ENCODE results near the gene KLRG1. TPM values are rescaled to one million over a fixed set of nuclear protein-coding genes. Genes with fewer than 3 reads are reported as not detected.
A peak's percentile ranks its signal among the peaks of the same experiment; 100 is the strongest.

Gene KLRG1
- total RNA-seq, 4 donors from 2014 or later, result 0.46 to 1.9 (median 1.4) TPM

DNA sequence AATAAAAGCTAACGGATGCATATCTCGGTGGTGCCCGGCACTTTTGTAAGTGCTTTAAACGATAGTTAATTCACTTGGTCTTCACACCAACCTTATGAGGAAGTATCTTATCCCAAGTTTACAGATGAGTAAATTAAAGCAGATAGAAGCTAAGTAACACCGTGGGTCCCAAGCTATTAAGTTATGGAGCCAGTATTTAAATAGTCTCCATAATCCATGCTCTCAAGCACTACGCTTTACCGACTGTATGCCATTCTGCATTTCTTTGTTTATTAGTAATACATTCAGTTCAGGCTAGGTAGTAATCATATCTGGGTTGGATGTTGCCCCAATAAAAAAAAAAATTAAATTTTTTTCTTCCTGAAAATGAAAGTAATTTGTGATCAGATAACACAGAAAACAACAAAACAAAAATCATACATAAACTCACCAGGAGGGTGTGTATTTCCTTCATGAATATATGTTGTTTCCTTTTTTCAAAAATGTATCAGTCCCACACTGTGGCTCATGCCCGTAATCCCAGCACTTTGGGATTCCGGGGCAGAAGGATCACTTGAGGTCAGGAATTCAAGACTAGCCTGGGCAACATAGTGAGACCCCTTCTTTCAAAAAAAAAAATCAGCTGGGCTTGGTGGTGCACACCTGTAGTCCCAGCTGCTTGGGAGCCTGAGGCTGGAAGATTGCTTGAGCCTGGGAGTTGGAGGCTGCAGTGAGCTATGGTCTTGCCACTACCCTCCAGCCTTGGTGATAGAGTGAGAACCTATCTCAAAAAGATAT lies 38.5 kb upstream of the KLRG1 start:
- H3K36me3 ChIP-seq, result peaks cover 0 to 16% of the 10 kb centered on the region in 2 donors
- intact Hi-C loops (cut with DNase I; ENCODE audit: low total_unique reads) (loop anchor here (1.0 kb wide), 1 partner anchor 88 kb away; no protein-coding TSS in a partner anchor), in situ Hi-C loops (cut with MboI; ENCODE audit: low sequenced_read_pairs in 4 of 4) (loop anchor here in 3 of 4 donors (5.0 to 10.0 kb wide), 3 partner anchors 91 to 101 kb away; no protein-coding TSS in a partner anchor)
- H3K4me3 ChIP-seq, result peak overlapping the region; percentile 62 to 100 (median 92)
- no peaks in the 10 kb centered on the region for H3K27me3 ChIP-seq
- ATAC-seq (no peak), DNase-seq (no peak)
- peak overlapping the region; percentile 91 to 100 (median 97) for H3K27ac ChIP-seq
- TF ChIP-seq POLR2A (IDR thresholded peaks at IDR 0.05), result no peak
- TF ChIP-seq, protein P1, sequence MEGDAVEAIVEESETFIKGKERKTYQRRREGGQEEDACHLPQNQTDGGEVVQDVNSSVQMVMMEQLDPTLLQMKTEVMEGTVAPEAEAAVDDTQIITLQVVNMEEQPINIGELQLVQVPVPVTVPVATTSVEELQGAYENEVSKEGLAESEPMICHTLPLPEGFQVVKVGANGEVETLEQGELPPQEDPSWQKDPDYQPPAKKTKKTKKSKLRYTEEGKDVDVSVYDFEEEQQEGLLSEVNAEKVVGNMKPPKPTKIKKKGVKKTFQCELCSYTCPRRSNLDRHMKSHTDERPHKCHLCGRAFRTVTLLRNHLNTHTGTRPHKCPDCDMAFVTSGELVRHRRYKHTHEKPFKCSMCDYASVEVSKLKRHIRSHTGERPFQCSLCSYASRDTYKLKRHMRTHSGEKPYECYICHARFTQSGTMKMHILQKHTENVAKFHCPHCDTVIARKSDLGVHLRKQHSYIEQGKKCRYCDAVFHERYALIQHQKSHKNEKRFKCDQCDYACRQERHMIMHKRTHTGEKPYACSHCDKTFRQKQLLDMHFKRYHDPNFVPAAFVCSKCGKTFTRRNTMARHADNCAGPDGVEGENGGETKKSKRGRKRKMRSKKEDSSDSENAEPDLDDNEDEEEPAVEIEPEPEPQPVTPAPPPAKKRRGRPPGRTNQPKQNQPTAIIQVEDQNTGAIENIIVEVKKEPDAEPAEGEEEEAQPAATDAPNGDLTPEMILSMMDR (IDR thresholded peaks at IDR 0.05 in 4 of 5, conservative IDR thresholded peaks at IDR 0.05 in 1 of 5), result no peak
- peaks cover 23 to 31% of the 10 kb centered on the region in 2 donors for H3K4me1 ChIP-seq
- H3K9me3 ChIP-seq, result no peaks in the 10 kb centered on the region

DNA sequence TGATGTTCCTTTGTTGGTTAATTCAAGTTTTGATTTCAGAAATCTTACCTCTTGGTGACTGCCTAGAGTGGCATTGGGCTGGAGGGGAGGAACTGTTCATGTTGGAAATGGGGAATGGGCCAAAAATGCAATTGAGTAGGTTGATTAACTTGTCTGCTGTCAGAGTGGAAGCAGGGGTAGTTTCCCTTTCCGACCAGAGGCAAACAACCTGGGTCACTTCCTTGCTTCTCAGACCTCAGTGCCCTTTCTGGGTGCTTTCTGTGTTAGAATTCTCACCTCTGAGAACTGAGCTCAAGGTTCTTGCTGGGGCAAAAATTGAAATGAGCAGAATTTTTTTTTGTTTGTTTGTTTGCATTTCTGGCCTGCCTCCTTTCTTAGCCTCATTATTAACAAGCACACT lies 37.6 kb upstream of the KLRG1 start:
- Histone ChIP-seq H3K9me3 (no peaks in the 10 kb centered on the region), H3K36me3 (peaks cover 0 to 13% of the 10 kb centered on the region in 2 donors), H3K4me1 (peaks cover 23 to 31% of the 10 kb centered on the region in 2 donors), H3K27ac (no peak overlapping the region), H3K4me3 (peak overlapping the region in 1 of 4 donors; percentile 90), H3K27me3 (no peaks in the 10 kb centered on the region)
- DNase-seq (no peak), ATAC-seq (no peak)
- in situ Hi-C loops (cut with MboI; ENCODE audit: low sequenced_read_pairs in 4 of 4), result loop anchor here in 3 of 4 donors (5.0 to 10.0 kb wide), 3 partner anchors 91 to 101 kb away; no protein-coding TSS in a partner anchor
- intact Hi-C loops (cut with DNase I; ENCODE audit: low total_unique reads), result no loop called here
- TF ChIP-seq, protein P1 (IDR thresholded peaks at IDR 0.05 in 4 of 5, conservative IDR thresholded peaks at IDR 0.05 in 1 of 5), result no peak
- no peak for TF ChIP-seq POLR2A (IDR thresholded peaks at IDR 0.05)

DNA sequence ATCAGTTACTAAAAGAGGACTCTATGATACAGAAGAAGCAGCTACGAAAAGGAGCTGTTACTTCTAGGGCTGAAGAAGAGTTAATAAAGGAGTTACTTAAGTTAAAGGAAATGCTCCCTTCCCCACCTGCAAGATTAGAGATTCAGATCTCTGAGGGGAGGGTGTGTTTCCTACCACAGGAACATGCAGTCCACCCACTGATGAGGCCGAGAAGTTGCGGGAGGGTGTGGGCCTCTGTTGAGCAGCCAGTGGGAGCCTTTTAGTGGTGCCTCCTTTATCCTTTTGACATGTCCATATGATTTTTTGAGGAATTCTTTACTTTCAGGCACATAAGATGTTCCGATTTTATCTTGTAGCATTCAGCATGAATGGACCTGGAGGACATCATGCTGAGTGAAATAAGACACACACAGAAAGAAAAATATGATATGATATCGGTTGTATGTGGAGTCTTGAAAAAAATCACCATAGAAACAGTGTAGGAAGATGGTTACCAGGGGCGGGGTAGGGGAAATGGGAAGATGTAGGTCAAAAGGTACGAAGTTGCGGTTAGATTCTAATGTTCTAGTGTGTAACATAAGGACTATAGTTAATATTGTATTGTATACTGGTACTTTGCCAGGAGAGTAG lies 35.5 kb upstream of the KLRG1 start:
- H3K27ac ChIP-seq, result no peak overlapping the region
- no peak overlapping the region for H3K4me3 ChIP-seq
- ATAC-seq (no peak), DNase-seq (no peak)
- H3K9me3 ChIP-seq, result no peaks in the 10 kb centered on the region
- TF ChIP-seq POLR2A (IDR thresholded peaks at IDR 0.05), result no peak
- TF ChIP-seq, protein P1 (IDR thresholded peaks at IDR 0.05 in 4 of 5, conservative IDR thresholded peaks at IDR 0.05 in 1 of 5), result no peak
- peaks cover 0 to 13% of the 10 kb centered on the region in 2 donors for H3K36me3 ChIP-seq
- in situ Hi-C loops (cut with MboI; ENCODE audit: low sequenced_read_pairs in 4 of 4) (loop anchor here in 3 of 4 donors (5.0 to 10.0 kb wide), 3 partner anchors 88 to 98 kb away; no protein-coding TSS in a partner anchor), intact Hi-C loops (cut with DNase I; ENCODE audit: low total_unique reads) (no loop called here)
- no peaks in the 10 kb centered on the region for H3K27me3 ChIP-seq
- peaks cover 8 to 17% of the 10 kb centered on the region in 2 donors for H3K4me1 ChIP-seq

DNA sequence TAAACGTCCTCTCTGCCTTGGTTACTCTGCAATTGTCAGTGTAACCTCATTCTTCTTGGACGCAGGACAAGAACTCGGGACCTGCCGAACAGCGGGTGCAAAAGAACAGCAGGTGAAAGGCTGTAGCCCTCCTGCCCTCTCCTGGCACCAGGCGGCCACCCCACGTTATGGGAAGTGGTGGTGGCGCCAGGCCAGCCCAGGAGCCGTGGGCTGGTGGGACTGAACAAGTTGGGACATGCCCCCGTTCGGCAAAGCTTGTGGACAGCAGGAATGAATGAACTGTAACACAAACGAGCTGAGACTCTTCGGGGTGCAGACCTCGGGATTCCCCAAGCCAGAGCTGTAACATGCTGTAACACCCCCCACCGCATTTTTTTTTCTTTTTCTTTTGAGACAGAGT lies 33.3 kb upstream of the KLRG1 start:
- H3K27me3 ChIP-seq, result no peaks in the 10 kb centered on the region
- H3K27ac ChIP-seq, result no peak overlapping the region
- in situ Hi-C loops (cut with MboI; ENCODE audit: low sequenced_read_pairs in 4 of 4) (loop anchor here in 1 of 4 donors (10.0 kb wide), 1 partner anchor 89 kb away; no protein-coding TSS in a partner anchor), intact Hi-C loops (cut with DNase I; ENCODE audit: low total_unique reads) (no loop called here)
- peaks cover 5 to 6% of the 10 kb centered on the region in 2 donors for H3K4me1 ChIP-seq
- no peak for TF ChIP-seq POLR2A (IDR thresholded peaks at IDR 0.05)
- TF ChIP-seq, protein P1 (IDR thresholded peaks at IDR 0.05 in 4 of 5, conservative IDR thresholded peaks at IDR 0.05 in 1 of 5), result no peak
- DNase-seq (no peak), ATAC-seq (no peak)
- H3K9me3 ChIP-seq, result no peaks in the 10 kb centered on the region
- H3K36me3 ChIP-seq, result peaks cover 0 to 13% of the 10 kb centered on the region in 2 donors
- H3K4me3 ChIP-seq, result no peak overlapping the region

Data from gastrocnemius medialis (tissue), 4 donors.